ENCODE data around the gene CPO. TPM values are rescaled to one million over a fixed set of nuclear protein-coding genes. Genes with fewer than 3 reads are reported as not detected.

The CPO gene
- total RNA-seq, 4 donors from 2014 or later = 0.26 to 1.1 (median 0.48) TPM

GRCh38 chr2:206996556-206997065 is 57.3 kb downstream of the CPO start:
- intact Hi-C loops (cut with DNase I; ENCODE audit: low total_unique reads) = no loop called here
- ATAC-seq = no peak
- in situ Hi-C loops (cut with MboI; ENCODE audit: low sequenced_read_pairs in 4 of 4) = no loop called here

GRCh38 chr2:207008105-207008990 is 69.0 kb downstream of the CPO start:
- DNase-seq (no peak), ATAC-seq (no peak)
- Histone ChIP-seq H3K27ac (no peak overlapping the region), H3K27me3 (no peaks in the 10 kb centered on the region), H3K4me1 (no peaks in the 10 kb centered on the region), H3K4me3 (no peak overlapping the region), H3K9me3 (no peaks in the 10 kb centered on the region), H3K36me3 (no peaks in the 10 kb centered on the region)
- intact Hi-C loops (cut with DNase I; ENCODE audit: low total_unique reads) = no loop called here
- no peak for TF ChIP-seq CTCF (IDR thresholded peaks at IDR 0.05 in 4 of 5, conservative IDR thresholded peaks at IDR 0.05 in 1 of 5)
- in situ Hi-C loops (cut with MboI; ENCODE audit: low sequenced_read_pairs in 4 of 4) = no loop called here

More at GRCh38 chr2:206996556-206997065, 57.3 kb downstream of the CPO start:
- TF ChIP-seq CTCF (IDR thresholded peaks at IDR 0.05 in 4 of 5, conservative IDR thresholded peaks at IDR 0.05 in 1 of 5) = no peak
- no peak for TF ChIP-seq POLR2A (IDR thresholded peaks at IDR 0.05)
- no peak overlapping the region for H3K4me3 ChIP-seq
- DNase-seq = no peak
- no peaks in the 10 kb centered on the region for H3K27me3 ChIP-seq
- no peaks in the 10 kb centered on the region for H3K9me3 ChIP-seq
- no peak overlapping the region for H3K27ac ChIP-seq
- H3K4me1 ChIP-seq = no peaks in the 10 kb centered on the region
- H3K36me3 ChIP-seq = no peaks in the 10 kb centered on the region

- DNase-seq (no peak), ATAC-seq (no peak)
- Histone ChIP-seq H3K4me1 (no peaks in the 10 kb centered on the region), H3K4me3 (no peak overlapping the region), H3K9me3 (no peaks in the 10 kb centered on the region), H3K36me3 (no peaks in the 10 kb centered on the region), H3K27ac (no peak overlapping the region), H3K27me3 (no peaks in the 10 kb centered on the region)
- in situ Hi-C loops (cut with MboI; ENCODE audit: low sequenced_read_pairs in 4 of 4) = no loop called here
- TF ChIP-seq CTCF (IDR thresholded peaks at IDR 0.05 in 4 of 5, conservative IDR thresholded peaks at IDR 0.05 in 1 of 5) (no peak), POLR2A (IDR thresholded peaks at IDR 0.05) (no peak)
- intact Hi-C loops (cut with DNase I; ENCODE audit: low total_unique reads) = no loop called here
Measured at GRCh38 chr2:207012461-207012860, 73.1 kb downstream of the CPO start.

DNA sequence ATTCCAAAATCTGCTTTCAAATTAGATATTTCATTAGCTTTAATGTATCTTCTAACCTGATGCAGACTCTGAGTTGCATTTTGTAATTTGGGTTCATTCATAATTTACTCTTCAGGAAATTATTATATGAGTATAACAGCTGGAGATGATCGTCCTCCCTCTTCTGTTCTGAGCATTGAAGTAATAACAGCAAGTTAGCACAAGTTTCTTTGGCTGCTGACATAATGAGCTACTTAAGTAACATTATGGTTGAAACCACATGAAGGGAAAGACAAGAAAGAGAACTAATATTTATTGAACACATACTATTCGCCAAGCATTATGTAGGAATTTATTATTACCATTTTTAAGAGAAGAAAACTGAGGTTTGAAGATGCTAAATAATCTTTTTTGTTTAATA is 75.1 kb downstream of the CPO start:
- no peaks in the 10 kb centered on the region for H3K36me3 ChIP-seq
- H3K27me3 ChIP-seq = no peaks in the 10 kb centered on the region
- H3K4me3 ChIP-seq = no peak overlapping the region
- DNase-seq = no peak
- in situ Hi-C loops (cut with MboI; ENCODE audit: low sequenced_read_pairs in 4 of 4) (no loop called here), intact Hi-C loops (cut with DNase I; ENCODE audit: low total_unique reads) (no loop called here)
- no peaks in the 10 kb centered on the region for H3K4me1 ChIP-seq
- TF ChIP-seq CTCF (IDR thresholded peaks at IDR 0.05 in 4 of 5, conservative IDR thresholded peaks at IDR 0.05 in 1 of 5) = no peak
- TF ChIP-seq POLR2A (IDR thresholded peaks at IDR 0.05) = no peak
- no peaks in the 10 kb centered on the region for H3K9me3 ChIP-seq
- no peak overlapping the region for H3K27ac ChIP-seq
- no peak for ATAC-seq
